DMS153 treated with DMSO at 0.1 percent for 48 hours (cell line): ENCODE measurements around the gene SAMD4A.
"Not testable (repeated sequence)": the region's sequence is repeated elsewhere in the genome, so short reads cannot be mapped to it uniquely, and the experiment has no call there.

ENCODE experiments used
- DNase-seq: peaks from one replicate; lab custom pipeline; 2025; ENCODE audit not compliant: unreplicated experiment; lab: John Stamatoyannopoulos, UW

Gene SAMD4A

GRCh38 chr14:54752611-54753010, 185.7 kb downstream of the SAMD4A start:
- DNase-seq = not testable (repeated sequence)

DNA sequence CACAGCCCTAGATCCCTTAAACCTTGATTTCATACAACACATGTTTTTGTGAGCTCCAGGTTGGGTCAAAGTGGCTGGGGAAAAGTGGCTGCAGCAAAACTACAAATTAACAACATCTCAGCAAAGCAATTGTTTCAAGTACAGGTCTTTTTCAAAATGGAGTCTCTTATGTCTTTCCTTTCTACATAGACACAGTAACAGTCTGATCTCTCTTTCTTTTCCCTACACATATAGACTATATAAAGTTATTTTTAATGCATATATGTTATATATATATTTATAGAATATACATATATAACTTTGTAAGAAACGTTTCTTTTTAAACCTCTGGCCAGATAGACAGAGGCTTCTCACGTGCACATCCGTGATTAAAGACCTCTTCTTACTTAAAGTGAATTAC, 186.5 kb downstream of the SAMD4A start:
- DNase-seq = not testable (repeated sequence)

DNA sequence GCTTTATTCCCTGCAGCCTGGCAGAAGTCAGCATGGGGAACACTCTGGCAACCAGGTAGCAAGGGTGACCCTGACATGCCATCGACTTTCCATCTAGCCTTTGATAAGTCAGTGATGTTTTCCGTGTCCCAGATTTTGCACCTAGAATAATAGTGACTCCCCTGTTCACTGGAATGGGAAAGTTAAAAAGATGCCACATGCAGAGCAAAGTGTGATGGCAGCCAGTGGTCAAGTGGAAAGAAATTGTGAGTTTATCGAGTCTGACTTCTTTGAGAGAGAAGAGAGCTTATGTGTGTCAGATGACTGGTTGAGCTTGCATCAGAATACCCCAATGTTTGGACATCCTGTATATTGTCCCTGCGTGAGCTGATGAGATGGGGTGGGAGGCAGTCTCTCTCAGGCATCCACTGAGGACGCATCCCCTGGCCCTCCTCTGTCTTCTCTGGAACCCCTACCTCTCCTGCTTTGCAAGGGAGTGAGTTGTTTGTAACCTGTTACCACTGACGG, 187.2 kb downstream of the SAMD4A start:
- DNase-seq = no peak

DNA sequence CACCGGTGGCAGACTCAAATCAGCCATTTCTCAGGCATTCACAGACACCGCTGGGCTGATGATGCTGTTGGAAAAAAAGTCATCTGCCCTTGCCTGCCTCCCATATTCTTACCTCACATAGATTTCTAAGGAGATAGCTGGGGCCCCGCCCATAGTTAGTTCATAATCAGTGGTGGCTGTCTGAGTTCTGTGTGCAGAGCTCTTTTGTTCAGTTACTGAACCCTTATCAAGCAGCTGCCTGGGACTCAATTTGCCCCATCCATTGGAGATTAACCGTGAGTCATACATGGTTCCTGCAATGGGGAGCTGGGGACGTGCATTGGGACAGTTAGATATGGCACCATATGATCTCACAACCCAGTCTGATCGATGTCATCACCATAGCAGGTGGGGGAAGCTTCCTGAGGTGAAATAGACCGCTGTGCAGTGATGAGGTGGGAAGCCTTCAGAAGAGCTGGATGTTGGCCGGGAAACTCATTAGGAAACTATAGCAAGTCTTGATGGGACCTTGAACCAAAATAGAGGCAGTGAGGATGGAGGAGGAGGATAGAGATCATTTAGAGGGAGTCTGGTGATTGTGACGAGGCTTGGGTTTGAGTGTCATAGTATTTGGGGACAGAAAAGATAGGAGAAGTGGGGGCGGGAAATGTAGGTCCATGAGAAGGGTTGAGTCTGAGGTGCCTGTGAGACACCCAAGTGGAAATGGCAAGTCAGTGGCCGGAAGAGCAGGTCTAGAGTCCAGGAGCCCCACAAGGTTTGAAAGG, 187.9 kb downstream of the SAMD4A start:
- no peak for DNase-seq

- no peak for DNase-seq
Measured at GRCh38 chr14:54756656-54757392, 189.9 kb downstream of the SAMD4A start.

GRCh38 chr14:54758041-54758440, 191.1 kb downstream of the SAMD4A start:
- no peak for DNase-seq

- no peak for DNase-seq
Measured at GRCh38 chr14:54759982-54760585, 193.2 kb downstream of the SAMD4A start.

- DNase-seq = no peak
Measured at GRCh38 chr14:54760866-54761575, 194.1 kb downstream of the SAMD4A start.

DNA sequence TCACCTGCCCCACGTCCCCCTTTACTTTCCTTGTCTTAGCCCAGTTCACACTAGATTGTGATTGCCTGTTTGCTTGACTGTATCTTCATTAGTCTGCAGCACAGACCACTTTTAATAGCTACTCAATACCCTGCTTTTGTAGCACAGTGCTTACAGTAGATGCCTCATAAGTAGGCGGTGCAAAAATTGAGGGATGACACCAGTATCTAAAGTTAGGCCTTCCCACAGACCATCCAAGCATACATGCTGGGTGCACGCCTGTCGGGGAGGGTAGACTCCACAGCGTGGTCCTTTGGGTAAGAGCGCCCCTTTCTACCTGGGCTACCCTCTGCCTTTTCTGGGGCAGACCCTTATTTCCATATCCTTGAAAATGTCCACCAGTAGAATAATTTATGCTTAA, 194.9 kb downstream of the SAMD4A start:
- DNase-seq = no peak

- DNase-seq = no peak
Measured at GRCh38 chr14:54762296-54762695, 195.4 kb downstream of the SAMD4A start.

GRCh38 chr14:54763761-54764160, 196.8 kb downstream of the SAMD4A start:
- DNase-seq = no peak

DNA sequence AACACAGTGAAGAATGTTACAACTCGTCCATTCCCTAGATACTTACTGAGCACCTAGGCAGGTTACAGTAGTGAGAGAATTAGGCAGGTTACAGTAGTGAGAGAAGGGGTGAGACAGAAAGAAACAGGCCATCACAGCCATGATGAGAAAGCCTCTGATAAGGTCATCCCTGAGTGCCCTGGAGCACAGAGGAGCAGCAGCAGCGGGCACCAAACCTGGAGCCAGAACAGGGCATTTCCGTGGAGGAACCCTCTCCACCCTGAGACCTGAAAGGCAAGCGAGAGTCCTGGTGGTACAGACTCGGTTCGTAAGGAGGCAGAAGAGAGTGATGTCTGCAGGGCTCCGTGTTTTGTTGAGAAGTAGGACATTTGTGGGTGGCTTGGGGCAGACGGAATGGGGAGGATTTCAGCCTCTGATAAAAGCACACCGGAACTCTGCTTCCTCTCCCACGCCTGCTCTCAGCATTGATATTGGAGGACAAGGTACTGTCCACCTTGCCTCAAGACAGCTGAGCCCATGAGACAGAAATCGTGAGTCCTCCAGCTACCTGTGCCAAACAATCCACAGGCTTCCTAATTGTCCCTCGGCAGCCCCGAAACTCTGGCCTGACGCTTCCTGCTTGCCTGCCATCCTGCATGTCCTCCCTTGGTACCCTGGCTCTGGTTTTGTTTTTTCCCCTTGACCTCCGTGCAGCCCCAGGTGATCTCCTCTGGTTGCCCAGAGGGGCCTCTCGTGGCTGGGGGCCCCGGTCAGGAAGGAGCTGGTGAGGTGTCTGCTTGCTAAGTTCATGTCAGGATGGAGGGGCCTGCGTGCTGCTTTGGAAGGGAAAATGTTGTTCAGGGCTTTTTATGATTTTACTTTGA, 199.6 kb downstream of the SAMD4A start:
- DNase-seq = no peak

DNA sequence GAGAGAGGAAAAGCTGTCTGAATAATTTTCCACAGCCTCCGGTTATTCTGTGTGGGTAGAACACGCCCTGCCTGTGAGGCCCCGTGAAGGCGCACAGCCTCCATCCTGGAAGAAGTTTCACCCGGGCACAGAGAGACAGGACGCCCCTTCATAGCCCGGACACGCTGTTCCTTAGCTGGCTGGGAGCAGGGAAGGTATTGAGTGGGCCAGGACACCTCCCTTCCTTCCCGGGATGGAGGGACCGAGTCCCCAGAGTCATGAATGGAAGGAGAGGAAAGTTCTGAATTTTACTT, 200.2 kb downstream of the SAMD4A start:
- DNase-seq = no peak

DNA sequence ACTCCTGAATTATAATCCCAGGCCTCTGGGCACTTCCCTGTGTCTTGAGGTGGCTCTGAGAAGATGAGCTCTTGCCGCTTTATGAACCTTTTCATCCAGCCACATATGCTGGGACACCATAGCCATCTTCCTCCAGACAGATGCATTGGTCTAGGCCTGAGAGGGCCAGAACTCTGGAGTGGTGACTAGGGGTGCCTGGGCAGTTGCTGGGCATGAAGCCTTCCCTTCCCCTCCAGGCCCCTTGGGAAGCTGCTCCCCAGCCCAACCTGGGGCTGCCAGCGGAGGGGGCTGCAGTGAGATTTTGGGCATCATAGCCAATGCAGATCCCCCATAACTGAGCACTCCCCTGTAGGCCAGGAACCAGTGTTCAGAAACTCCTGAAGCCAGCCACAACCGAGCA, 200.5 kb downstream of the SAMD4A start:
- no peak for DNase-seq

- DNase-seq = no peak
Measured at GRCh38 chr14:54768501-54769129, 201.7 kb downstream of the SAMD4A start.

GRCh38 chr14:54769951-54770863, 203.3 kb downstream of the SAMD4A start:
- DNase-seq = no peak

- no peak for DNase-seq
Measured at GRCh38 chr14:54771411-54772027, 204.6 kb downstream of the SAMD4A start.

- no peak for DNase-seq
Measured at GRCh38 chr14:54772451-54772881, 205.5 kb downstream of the SAMD4A start.
